GM21367 (cell line): ENCODE data around the gene PRKCQ.
"Not testable (repeated sequence)": the region's sequence is repeated elsewhere in the genome, so short reads cannot be mapped to it uniquely, and the experiment has no call there.

Experiments
- ATAC-seq: cut with Tn5 transposase; IDR thresholded peaks from one replicate; pipeline ENCODE4 v1.9.1; 2021; ENCODE audit not compliant: unreplicated experiment

PRKCQ gene

GRCh38 chr10:6464862-6465430, 115.1 kb downstream of the PRKCQ start:
- ATAC-seq = no peak

- no peak for ATAC-seq
These were observed 116.7 kb downstream of the PRKCQ start for GRCh38 chr10:6463366-6463765.

GRCh38 chr10:6461961-6462360, 118.1 kb downstream of the PRKCQ start:
- ATAC-seq = no peak

GRCh38 chr10:6460861-6461409, 119.1 kb downstream of the PRKCQ start:
- ATAC-seq = no peak

- no peak for ATAC-seq
These were observed 121.3 kb downstream of the PRKCQ start for GRCh38 chr10:6458814-6459213.

- ATAC-seq = no peak
These were observed 122.7 kb downstream of the PRKCQ start for GRCh38 chr10:6457376-6457775.

GRCh38 chr10:6456067-6456466, 124.0 kb downstream of the PRKCQ start:
- ATAC-seq = no peak

GRCh38 chr10:6455592-6455991, 124.5 kb downstream of the PRKCQ start:
- no peak for ATAC-seq

- no peak for ATAC-seq
These were observed 133.4 kb downstream of the PRKCQ start for GRCh38 chr10:6446711-6447110.

- ATAC-seq = no peak
These were observed 134.3 kb downstream of the PRKCQ start for GRCh38 chr10:6445671-6446316.

- ATAC-seq = not testable (repeated sequence)
These were observed 140.2 kb downstream of the PRKCQ start for GRCh38 chr10:6439875-6440274.

- no peak for ATAC-seq
These were observed 148.2 kb downstream of the PRKCQ start for GRCh38 chr10:6431861-6432260.

- no peak for ATAC-seq
These were observed 148.9 kb downstream of the PRKCQ start for GRCh38 chr10:6431186-6431585.

- no peak for ATAC-seq
These were observed 149.6 kb downstream of the PRKCQ start for GRCh38 chr10:6430423-6430980.

- ATAC-seq = no peak
These were observed 152.6 kb downstream of the PRKCQ start for GRCh38 chr10:6427357-6427959.

GRCh38 chr10:6426317-6426716, 153.8 kb downstream of the PRKCQ start:
- no peak for ATAC-seq

GRCh38 chr10:6423413-6424170, 156.5 kb downstream of the PRKCQ start:
- ATAC-seq = no peak

GRCh38 chr10:6423004-6423403, 157.1 kb downstream of the PRKCQ start:
- ATAC-seq = no peak

GRCh38 chr10:6418613-6419216, 161.4 kb downstream of the PRKCQ start:
- ATAC-seq = no peak

- no peak for ATAC-seq
These were observed 161.9 kb downstream of the PRKCQ start for GRCh38 chr10:6418167-6418566.
